Measurements from ENCODE around the gene HDAC4.

GRCh38 chr2:239375278-239376061, 25.4 kb downstream of the HDAC4 start:
- TF ChIP-seq, protein P1, sequence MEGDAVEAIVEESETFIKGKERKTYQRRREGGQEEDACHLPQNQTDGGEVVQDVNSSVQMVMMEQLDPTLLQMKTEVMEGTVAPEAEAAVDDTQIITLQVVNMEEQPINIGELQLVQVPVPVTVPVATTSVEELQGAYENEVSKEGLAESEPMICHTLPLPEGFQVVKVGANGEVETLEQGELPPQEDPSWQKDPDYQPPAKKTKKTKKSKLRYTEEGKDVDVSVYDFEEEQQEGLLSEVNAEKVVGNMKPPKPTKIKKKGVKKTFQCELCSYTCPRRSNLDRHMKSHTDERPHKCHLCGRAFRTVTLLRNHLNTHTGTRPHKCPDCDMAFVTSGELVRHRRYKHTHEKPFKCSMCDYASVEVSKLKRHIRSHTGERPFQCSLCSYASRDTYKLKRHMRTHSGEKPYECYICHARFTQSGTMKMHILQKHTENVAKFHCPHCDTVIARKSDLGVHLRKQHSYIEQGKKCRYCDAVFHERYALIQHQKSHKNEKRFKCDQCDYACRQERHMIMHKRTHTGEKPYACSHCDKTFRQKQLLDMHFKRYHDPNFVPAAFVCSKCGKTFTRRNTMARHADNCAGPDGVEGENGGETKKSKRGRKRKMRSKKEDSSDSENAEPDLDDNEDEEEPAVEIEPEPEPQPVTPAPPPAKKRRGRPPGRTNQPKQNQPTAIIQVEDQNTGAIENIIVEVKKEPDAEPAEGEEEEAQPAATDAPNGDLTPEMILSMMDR (IDR thresholded peaks at IDR 0.05) = no peak
- no peak for TF ChIP-seq POLR2AphosphoS5 (IDR thresholded peaks at IDR 0.05)
- TF ChIP-seq POLR2A (IDR thresholded peaks at IDR 0.05) = no peak

Data from stomach (tissue), 4 donors.